Transverse colon (tissue), 4 donors: ENCODE data around the gene CBLL2. TPM values are rescaled to one million over a fixed set of nuclear protein-coding genes. Genes with fewer than 3 reads are reported as not detected.
"Not testable (repeated sequence)": the region's sequence is repeated elsewhere in the genome, so short reads cannot be mapped to it uniquely, and the experiment has no call there.

ENCODE experiments used
- DNase-seq: peaks from one replicate; pipeline ENCODE4 v3.0.0-alpha.2; 2019
- H3K27ac ChIP-seq, 4 donors: fragments of 200-600 bp; sonication (generic); 2 replicates each; pipeline ENCODE4 v1.5.1; 2016 to 2018; ENCODE audit warnings: inconsistent platforms in 4 of 4
- H3K27me3 ChIP-seq: fragments of 200-600 bp; sonication (generic); 2 replicates; pipeline ENCODE4 v1.5.1; 2017; ENCODE audit warnings: inconsistent platforms
- H3K36me3 ChIP-seq, 4 donors: fragments of 200-600 bp; sonication (generic); 2 replicates each; pipeline ENCODE4 v1.5.1; 2017 to 2019; ENCODE audit warnings: inconsistent platforms in 4 of 4
- H3K4me1 ChIP-seq, 4 donors: fragments of 200-600 bp; sonication (generic); 2 replicates each; pipeline ENCODE4 v1.5.1; 2017 to 2020; ENCODE audit warnings: inconsistent platforms in 4 of 4
- H3K4me3 ChIP-seq, 4 donors: fragments of 200-600 bp; sonication (generic); 1 replicate in 1 of 4; 2 replicates in 3 of 4; pipeline versions ENCODE4 v1.5.1 to v1.6.1; 2017 to 2019; ENCODE audit warnings: inconsistent platforms in 4 of 4
- H3K9me3 ChIP-seq, 2 donors: fragments of 200-600 bp; sonication (generic); 2 replicates each; pipeline ENCODE4 v1.5.1; 2017 to 2019; ENCODE audit warnings: inconsistent platforms in 2 of 2
- CTCF ChIP-seq, 5 experiments: fragments of 200-600 bp in 3 of 5; fragments of 450-650 bp in 2 of 5; sonication (generic) in 3 of 5; IDR thresholded peaks; 1 replicate in 2 of 5; 2 replicates in 3 of 5; pipeline ENCODE4 v1.5.1; 2016 to 2017; ENCODE audit warnings: antibody characterized with exemption in 5 of 5, inconsistent platforms in 3 of 5, mild to moderate bottlenecking in 2 of 5, moderate library complexity in 1 of 5
- EP300 ChIP-seq: sonication (generic); formaldehyde crosslinking; IDR thresholded peaks from one replicate; pipeline ENCODE4 v1.6.1; 2017; ENCODE audit warnings: antibody characterized with exemption, low read depth
- POLR2A ChIP-seq: fragments of 450-650 bp; IDR thresholded peaks from one replicate; pipeline ENCODE4 v1.6.1; 2016; ENCODE audit warnings: antibody characterized with exemption, mild to moderate bottlenecking, moderate library complexity
- POLR2AphosphoS5 ChIP-seq, 3 donors: sonication (generic); formaldehyde crosslinking; IDR thresholded peaks; one replicate each; pipeline ENCODE4 v1.6.1; 2016; ENCODE audit warnings: antibody characterized with exemption in 3 of 3
- WGBS, 2 donors: methylation state at CpG; one replicate each; pipeline ENCODE4 v1.1.5; 2018; ENCODE audit warnings: low coverage in 1 of 2; 5-methylcytosine and 5-hydroxymethylcytosine counted together
- in situ Hi-C, 4 donors: fragments of 200-750 bp; cut with MboI; loops; one replicate each; pipeline versions ENCODE4 v1.15.0 to v1.15.1; 2017; ENCODE audit warnings: low sequenced_read_pairs in 3 of 4, low pct_ligation_motif_present in 1 of 4, low pct_unique_long_range_greater_than_20kb in 1 of 4
- intact Hi-C: fragments of 100-400 bp; cut with DNase I; formaldehyde crosslinking; loops from one replicate; pipeline ENCODE4 v1.15.1; 2023; ENCODE audit warnings: low total_unique reads
- total RNA-seq, 4 donors: library from RNA; depleted of rRNA; stranded (reverse); fragments of >200 nt; gene quantifications; one replicate each; pipeline ENCODE4 v1.1.0, GENCODE V29; 2016

The CBLL2 gene
- total RNA-seq, 4 donors from 2014 or later = not detected

GRCh38 chrX:22273714-22274317 is 1.1 kb downstream of the CBLL2 start:
- TF ChIP-seq CTCF (IDR thresholded peaks at IDR 0.05) (no peak), POLR2AphosphoS5 (IDR thresholded peaks at IDR 0.05) (no peak), POLR2A (no peak), EP300 (no peak)
- in situ Hi-C loops = no loop called here
- 88% methylated on average over 15 of the region's 15 CpGs; no CpG with 5 or more reads in 1 of the 2 donors for WGBS, 2 donors

GRCh38 chrX:22276781-22277180 is 4.1 kb downstream of the CBLL2 start:
- in situ Hi-C loops = no loop called here
- H3K4me3 ChIP-seq = no peak overlapping the region
- TF ChIP-seq CTCF (IDR thresholded peaks at IDR 0.05) (no peak), POLR2A (no peak), POLR2AphosphoS5 (IDR thresholded peaks at IDR 0.05) (no peak)
- WGBS, 2 donors = 68% methylated on average over 6 of the region's 6 CpGs; no CpG with 5 or more reads in 1 of the 2 donors
- intact Hi-C loops = no loop called here
- no peaks in the 10 kb centered on the region for H3K27me3 ChIP-seq
- no peaks in the 10 kb centered on the region for H3K9me3 ChIP-seq
- no peaks in the 10 kb centered on the region for H3K4me1 ChIP-seq
- H3K27ac ChIP-seq = no peak overlapping the region
- no peak for DNase-seq
- H3K36me3 ChIP-seq = no peaks in the 10 kb centered on the region

More at GRCh38 chrX:22273714-22274317, 1.1 kb downstream of the CBLL2 start:
- no peaks in the 10 kb centered on the region for H3K9me3 ChIP-seq
- no peak for DNase-seq
- intact Hi-C loops = no loop called here
- H3K36me3 ChIP-seq = no peaks in the 10 kb centered on the region
- no peaks in the 10 kb centered on the region for H3K27me3 ChIP-seq
- H3K27ac ChIP-seq = no peak overlapping the region
- H3K4me1 ChIP-seq = no peaks in the 10 kb centered on the region
- no peak overlapping the region for H3K4me3 ChIP-seq

- Histone ChIP-seq H3K4me3 (no peak overlapping the region), H3K27ac (no peak overlapping the region), H3K36me3 (no peaks in the 10 kb centered on the region), H3K9me3 (no peaks in the 10 kb centered on the region), H3K27me3 (no peaks in the 10 kb centered on the region), H3K4me1 (no peaks in the 10 kb centered on the region)
- TF ChIP-seq POLR2A (no peak), POLR2AphosphoS5 (IDR thresholded peaks at IDR 0.05) (no peak), EP300 (no peak), CTCF (IDR thresholded peaks at IDR 0.05) (no peak)
- no peak for DNase-seq
- intact Hi-C loops = no loop called here
- in situ Hi-C loops = no loop called here
- 49% methylated on average over 3 of the region's 3 CpGs; no CpG with 5 or more reads in 1 of the 2 donors for whole genome bisulfite sequencing, 2 donors
Observed at GRCh38 chrX:22278375-22278774, 5.7 kb downstream of the CBLL2 start.

GRCh38 chrX:22289209-22289608 is 16.5 kb downstream of the CBLL2 start:
- in situ Hi-C loops = not testable (repeated sequence)
- WGBS, 2 donors = 85% methylated on average over 3 of the region's 3 CpGs; no CpG with 5 or more reads in 1 of the 2 donors

GRCh38 chrX:22296871-22297270 is 24.2 kb downstream of the CBLL2 start:
- H3K9me3 ChIP-seq = no peaks in the 10 kb centered on the region
- no peaks in the 10 kb centered on the region for H3K27me3 ChIP-seq
- no peak overlapping the region for H3K27ac ChIP-seq
- H3K4me1 ChIP-seq = peaks cover 0 to 3% (median 0%) of the 10 kb centered on the region in 4 donors
- no peaks in the 10 kb centered on the region for H3K36me3 ChIP-seq
- no peak overlapping the region for H3K4me3 ChIP-seq
- TF ChIP-seq CTCF (IDR thresholded peaks at IDR 0.05) (no peak), POLR2AphosphoS5 (IDR thresholded peaks at IDR 0.05) (no peak), EP300 (no peak), POLR2A (no peak)
- DNase-seq = no peak
- intact Hi-C loops = no loop called here
- in situ Hi-C loops = no loop called here
- WGBS, 2 donors = 74 to 100% methylated on average over 1 to 2 of the region's 2 CpGs

More at GRCh38 chrX:22289209-22289608, 16.5 kb downstream of the CBLL2 start:
- H3K27me3 ChIP-seq, DNase-seq, intact Hi-C loops, H3K4me3 ChIP-seq, H3K4me1 ChIP-seq, H3K36me3 ChIP-seq, H3K9me3 ChIP-seq, H3K27ac ChIP-seq: not testable (repeated sequence)
